Gastroesophageal sphincter (tissue), 4 donors: ENCODE measurements around the gene DNAAF5. TPM values are rescaled to one million over a fixed set of nuclear protein-coding genes. Genes with fewer than 3 reads are reported as not detected.

ENCODE experiments used
- ATAC-seq: fragments of 150-250 bp; one replicate; pipeline ENCODE4 v1.9.1; 2016; ENCODE audit warnings: mild to moderate bottlenecking, moderate library complexity
- H3K27ac ChIP-seq, 4 donors: fragments of 200-600 bp; sonication (generic) in 3 of 4; 1 replicate in 3 of 4; 2 replicates in 1 of 4; pipeline ENCODE4 v1.5.1; 2016 to 2019
- H3K27me3 ChIP-seq: fragments of 200-600 bp; sonication (generic); one replicate; pipeline ENCODE4 v1.5.1; 2019
- H3K36me3 ChIP-seq, 2 donors: fragments of 200-600 bp; sonication (generic); one replicate each; pipeline ENCODE4 v1.5.1; 2019; ENCODE audit warnings: control low read depth in 1 of 2
- H3K4me1 ChIP-seq, 3 donors: fragments of 200-600 bp; sonication (generic); 1 replicate in 2 of 3; 2 replicates in 1 of 3; pipeline ENCODE4 v1.5.1; 2016 to 2019; ENCODE audit warnings: control low read depth in 2 of 3
- H3K4me3 ChIP-seq, 2 donors: fragments of 200-600 bp; sonication (generic); one replicate each; pipeline ENCODE4 v1.5.1; 2019; ENCODE audit warnings: mild to moderate bottlenecking in 1 of 2, moderate library complexity in 1 of 2
- H3K9me3 ChIP-seq, 3 donors: fragments of 200-600 bp; sonication (generic); one replicate each; pipeline ENCODE4 v1.5.1; 2017 to 2019; ENCODE audit warnings: control low read depth in 2 of 3
- CTCF ChIP-seq, 4 experiments: fragments of 200-600 bp in 2 of 4; fragments of 450-650 bp in 2 of 4; sonication (generic) in 1 of 4; IDR thresholded peaks; one replicate each; pipeline ENCODE4 v1.5.1; 2017 to 2019; ENCODE audit warnings: antibody characterized with exemption in 4 of 4, mild to moderate bottlenecking in 2 of 4, moderate library complexity in 2 of 4
- EP300 ChIP-seq: sonication (generic); formaldehyde crosslinking; IDR thresholded peaks from one replicate; pipeline ENCODE4 v1.6.1; 2017; ENCODE audit warnings: antibody characterized with exemption, mild to moderate bottlenecking
- POLR2A ChIP-seq, 2 donors: fragments of 450-650 bp; IDR thresholded peaks; one replicate each; pipeline ENCODE4 v1.6.1; 2017; ENCODE audit warnings: antibody characterized with exemption in 2 of 2, mild to moderate bottlenecking in 2 of 2, moderate library complexity in 1 of 2
- POLR2AphosphoS5 ChIP-seq: sonication (generic); formaldehyde crosslinking; IDR thresholded peaks from one replicate; pipeline ENCODE4 v1.6.1; 2017; ENCODE audit warnings: antibody characterized with exemption
- WGBS, 2 donors: methylation state at CpG; one replicate each; pipeline ENCODE4 v1.1.5; 2018; ENCODE audit warnings: low coverage in 1 of 2; 5-methylcytosine and 5-hydroxymethylcytosine counted together
- total RNA-seq, 4 donors: library from RNA; depleted of rRNA; stranded (reverse); fragments of >200 nt; gene quantifications; one replicate each; pipeline ENCODE4 v1.1.0, GENCODE V29; 2016

The DNAAF5 gene
- total RNA-seq, 4 donors from 2014 or later: 17.4 to 36.4 (median 21.7) TPM

- TF ChIP-seq EP300: no peak
- TF ChIP-seq POLR2AphosphoS5: no peak
- TF ChIP-seq CTCF (IDR thresholded peaks at IDR 0.05): no peak
- no peak for TF ChIP-seq POLR2A (IDR thresholded peaks at IDR 0.05)
- Histone ChIP-seq H3K4me3 (no peak overlapping the region), H3K4me1 (peaks cover 0 to 14% (median 5%) of the 10 kb centered on the region in 3 donors), H3K9me3 (no peaks in the 10 kb centered on the region), H3K27ac (no peak overlapping the region), H3K27me3 (no peaks in the 10 kb centered on the region), H3K36me3 (peaks cover 0 to 58% of the 10 kb centered on the region in 2 donors)
- 96% methylated on average over 7 to 12 of the region's 20 CpGs for WGBS, 2 donors
- no peak for ATAC-seq
These were observed 18.4 kb downstream of the DNAAF5 start for GRCh38 chr7:744854-745430.

- Histone ChIP-seq H3K4me1 (peaks cover 0 to 19% (median 6%) of the 10 kb centered on the region in 3 donors), H3K36me3 (peaks cover 0 to 58% of the 10 kb centered on the region in 2 donors), H3K27ac (no peak overlapping the region), H3K27me3 (no peaks in the 10 kb centered on the region), H3K4me3 (no peak overlapping the region), H3K9me3 (no peaks in the 10 kb centered on the region)
- no peak for ATAC-seq
- TF ChIP-seq POLR2A (IDR thresholded peaks at IDR 0.05): no peak
- TF ChIP-seq EP300: no peak
- TF ChIP-seq CTCF (IDR thresholded peaks at IDR 0.05): no peak
- TF ChIP-seq POLR2AphosphoS5: no peak
- WGBS, 2 donors: 93 to 94% methylated on average over 21 to 23 of the region's 23 CpGs
These were observed 19.1 kb downstream of the DNAAF5 start for GRCh38 chr7:745431-746154.

- WGBS, 2 donors: 91 to 94% methylated on average over 10 to 33 of the region's 40 CpGs
- no peak for ATAC-seq
These were observed 19.9 kb downstream of the DNAAF5 start for GRCh38 chr7:746155-747061.

GRCh38 chr7:747186-747585, 20.7 kb downstream of the DNAAF5 start:
- Histone ChIP-seq H3K27ac (no peak overlapping the region), H3K36me3 (peaks cover 0 to 58% of the 10 kb centered on the region in 2 donors), H3K4me3 (no peak overlapping the region), H3K27me3 (no peaks in the 10 kb centered on the region), H3K9me3 (no peaks in the 10 kb centered on the region), H3K4me1 (peaks cover 0 to 19% (median 6%) of the 10 kb centered on the region in 3 donors)
- no peak for TF ChIP-seq CTCF (IDR thresholded peaks at IDR 0.05)
- no peak for ATAC-seq
- 82% methylated on average over 8 of the region's 12 CpGs; no CpG with 5 or more reads in 1 of the 2 donors for WGBS, 2 donors

More at GRCh38 chr7:746155-747061, 19.9 kb downstream of the DNAAF5 start:
- Histone ChIP-seq H3K27me3 (no peaks in the 10 kb centered on the region), H3K4me1 (peaks cover 0 to 19% (median 6%) of the 10 kb centered on the region in 3 donors), H3K4me3 (no peak overlapping the region), H3K27ac (no peak overlapping the region), H3K9me3 (no peaks in the 10 kb centered on the region), H3K36me3 (peaks cover 0 to 58% of the 10 kb centered on the region in 2 donors)
- TF ChIP-seq POLR2A (IDR thresholded peaks at IDR 0.05) (no peak), EP300 (no peak), CTCF (IDR thresholded peaks at IDR 0.05) (no peak), POLR2AphosphoS5 (no peak)
